WI38 (cell line): ENCODE measurements around the gene OPN1SW.

ENCODE experiments used
- H3K4me3 ChIP-seq: 2 replicates; pipeline ENCODE4 v1.5.1; 2011; ENCODE audit warnings: low read depth, mild to moderate bottlenecking, control low read depth, low read length
- CTCF ChIP-seq: IDR thresholded peaks from 2 replicates; pipeline ENCODE4 v1.5.1; 2012; ENCODE audit warnings: low read depth, mild to moderate bottlenecking, control low read depth, low read length

Gene OPN1SW

GRCh38 chr7:128811631-128812430, 36.2 kb upstream of the OPN1SW start:
- no peak overlapping the region for H3K4me3 ChIP-seq
- TF ChIP-seq CTCF: no peak

- TF ChIP-seq CTCF: no peak
Measured at GRCh38 chr7:128810997-128811396, 35.4 kb upstream of the OPN1SW start.

GRCh38 chr7:128810473-128810872, 34.9 kb upstream of the OPN1SW start:
- no peak for TF ChIP-seq CTCF
- no peak overlapping the region for H3K4me3 ChIP-seq

More at GRCh38 chr7:128810997-128811396, 35.4 kb upstream of the OPN1SW start:
- no peak overlapping the region for H3K4me3 ChIP-seq

GRCh38 chr7:128809363-128809762, 33.8 kb upstream of the OPN1SW start:
- no peak for TF ChIP-seq CTCF
- no peak overlapping the region for H3K4me3 ChIP-seq

- no peak for TF ChIP-seq CTCF
- H3K4me3 ChIP-seq: no peak overlapping the region
Measured at GRCh38 chr7:128807191-128807590, 31.6 kb upstream of the OPN1SW start.

- no peak for TF ChIP-seq CTCF
- H3K4me3 ChIP-seq: no peak overlapping the region
Measured at GRCh38 chr7:128805225-128805624, 29.6 kb upstream of the OPN1SW start.

GRCh38 chr7:128804484-128804883, 28.9 kb upstream of the OPN1SW start:
- no peak for TF ChIP-seq CTCF
- no peak overlapping the region for H3K4me3 ChIP-seq
